Measurements from ENCODE around the gene MAPRE3.

Gene MAPRE3

GRCh38 chr2:27014771-27015433 is 44.5 kb downstream of the MAPRE3 start:
- no peak for DNase-seq (ENCODE audit: low read depth, low spot score)

- no peak for DNase-seq (ENCODE audit: low read depth, low spot score)
These were observed 46.4 kb downstream of the MAPRE3 start for GRCh38 chr2:27016801-27017325.

DNA sequence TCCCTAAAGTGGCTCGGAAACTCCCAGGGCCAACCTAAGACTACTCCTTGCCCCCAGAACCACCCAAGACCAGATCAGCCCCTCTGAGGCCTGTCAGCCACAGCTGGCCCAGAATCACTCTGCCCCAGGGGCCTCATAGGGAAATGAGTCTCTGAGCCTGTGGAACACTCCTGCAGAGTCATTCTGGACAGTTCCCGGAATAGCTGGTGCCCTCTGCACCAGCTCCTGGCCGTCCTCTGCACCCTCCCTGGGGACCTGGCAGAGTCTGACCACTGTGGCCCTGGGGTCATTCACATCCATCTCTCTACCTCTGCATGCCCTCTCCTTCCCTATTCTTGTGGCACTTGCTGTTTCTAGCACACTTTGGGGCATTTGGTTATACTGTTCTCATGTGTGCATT is 47.7 kb downstream of the MAPRE3 start:
- DNase-seq (ENCODE audit: low read depth, low spot score): no peak

DNA sequence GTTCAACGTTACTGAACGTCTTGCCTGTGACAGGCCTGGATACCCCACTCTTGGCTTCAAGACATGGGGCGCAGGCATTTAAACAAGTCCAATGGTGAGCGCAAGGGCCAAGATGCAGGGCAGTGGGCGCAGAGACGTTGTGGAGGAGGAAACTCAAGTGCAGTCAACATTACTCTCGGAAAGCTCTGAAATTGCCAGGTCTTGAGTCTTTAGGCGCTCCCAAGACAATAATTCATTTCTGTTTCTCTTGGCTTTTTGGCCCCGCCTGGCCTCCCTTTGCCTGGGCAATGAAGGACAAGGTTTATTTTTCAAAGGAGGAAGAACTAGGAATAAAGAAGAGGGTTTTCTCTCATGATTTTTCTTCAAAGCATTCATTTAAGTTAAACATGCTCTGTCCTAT is 49.0 kb downstream of the MAPRE3 start:
- DNase-seq (ENCODE audit: low read depth, low spot score): no peak

GRCh38 chr2:27019931-27020855 is 49.8 kb downstream of the MAPRE3 start:
- DNase-seq (ENCODE audit: low read depth, low spot score): no peak

DNA sequence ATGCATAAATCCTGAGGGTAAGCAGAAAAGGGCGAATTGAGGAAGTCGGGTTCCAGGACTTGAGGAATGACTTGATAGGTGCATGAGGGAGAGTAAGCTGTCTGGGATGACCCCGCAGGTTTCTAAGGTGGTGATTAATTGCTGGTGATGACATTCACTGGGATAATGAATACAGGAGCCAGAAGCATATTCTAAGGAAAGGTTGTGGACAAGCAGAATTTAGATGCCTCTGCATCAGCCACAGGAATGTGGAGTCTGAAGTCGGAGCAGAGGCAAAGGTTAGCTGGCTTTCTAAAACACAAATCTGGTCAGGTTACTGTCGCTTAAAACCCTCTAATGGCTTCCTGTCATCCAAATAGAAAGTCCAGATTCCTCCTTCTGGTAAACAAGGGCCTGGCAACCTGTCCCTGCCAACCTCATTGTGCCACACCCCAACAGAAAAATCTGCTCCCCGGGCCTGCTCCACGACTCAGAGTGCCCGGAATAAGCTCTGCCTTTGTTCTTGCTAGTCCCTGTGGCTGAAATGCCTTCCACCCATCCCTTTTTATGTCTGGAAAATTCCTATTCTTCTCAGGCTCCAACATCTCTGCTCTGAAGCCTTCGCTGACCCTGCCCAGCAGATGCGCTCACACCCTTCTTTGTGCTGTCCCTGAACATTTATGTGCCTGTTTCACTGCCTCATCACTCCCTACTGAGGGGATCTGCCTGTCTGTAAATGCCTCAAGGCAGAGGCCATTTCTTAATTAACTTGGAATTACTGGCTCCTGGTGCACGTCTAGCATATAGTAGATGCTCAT is 51.0 kb downstream of the MAPRE3 start:
- no peak for DNase-seq (ENCODE audit: low read depth, low spot score)

DNA sequence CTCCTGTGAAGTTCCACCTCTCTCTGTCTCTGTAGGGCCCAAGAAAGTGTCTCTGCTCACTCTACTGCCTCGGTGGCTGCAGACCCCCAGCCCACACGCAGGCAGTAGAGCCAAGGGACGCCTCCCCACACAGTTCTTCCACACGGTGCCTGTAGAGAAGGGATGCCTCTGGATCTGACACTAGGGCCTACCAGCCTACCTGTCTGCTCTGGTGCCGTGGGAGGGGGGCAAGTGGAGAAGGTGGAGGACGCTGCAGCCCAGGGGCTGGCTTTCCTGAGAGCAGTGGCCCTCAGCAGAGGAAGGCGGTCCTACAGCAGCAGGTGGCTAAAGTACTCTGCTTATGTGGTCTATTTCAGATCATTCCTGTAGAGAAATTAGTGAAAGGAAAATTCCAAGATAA is 53.3 kb downstream of the MAPRE3 start:
- DNase-seq (ENCODE audit: low read depth, low spot score): no peak

DNA sequence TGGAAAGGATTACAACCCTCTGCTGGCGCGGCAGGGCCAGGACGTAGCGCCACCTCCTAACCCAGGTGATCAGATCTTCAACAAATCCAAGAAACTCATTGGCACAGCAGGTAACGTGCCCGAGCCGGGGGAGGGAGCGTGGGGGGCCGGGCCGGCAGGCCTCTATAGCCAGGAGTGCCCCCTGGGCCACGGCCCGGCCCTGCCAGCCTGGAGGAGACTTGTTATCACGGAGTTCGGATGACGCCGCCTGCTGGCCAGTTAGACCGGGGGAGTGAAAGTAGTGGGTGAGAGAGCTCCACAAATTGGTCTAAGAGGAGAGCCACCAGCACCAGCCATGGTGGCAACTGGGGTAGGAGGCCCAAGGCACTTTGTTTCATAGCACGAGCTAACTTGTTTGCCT is 53.8 kb downstream of the MAPRE3 start:
- no peak for DNase-seq (ENCODE audit: low read depth, low spot score)

GRCh38 chr2:27024812-27025211 is 54.4 kb downstream of the MAPRE3 start:
- no peak for DNase-seq (ENCODE audit: low read depth, low spot score)

GRCh38 chr2:27025281-27025800 is 54.9 kb downstream of the MAPRE3 start:
- no peak for DNase-seq (ENCODE audit: low read depth, low spot score)

DNA sequence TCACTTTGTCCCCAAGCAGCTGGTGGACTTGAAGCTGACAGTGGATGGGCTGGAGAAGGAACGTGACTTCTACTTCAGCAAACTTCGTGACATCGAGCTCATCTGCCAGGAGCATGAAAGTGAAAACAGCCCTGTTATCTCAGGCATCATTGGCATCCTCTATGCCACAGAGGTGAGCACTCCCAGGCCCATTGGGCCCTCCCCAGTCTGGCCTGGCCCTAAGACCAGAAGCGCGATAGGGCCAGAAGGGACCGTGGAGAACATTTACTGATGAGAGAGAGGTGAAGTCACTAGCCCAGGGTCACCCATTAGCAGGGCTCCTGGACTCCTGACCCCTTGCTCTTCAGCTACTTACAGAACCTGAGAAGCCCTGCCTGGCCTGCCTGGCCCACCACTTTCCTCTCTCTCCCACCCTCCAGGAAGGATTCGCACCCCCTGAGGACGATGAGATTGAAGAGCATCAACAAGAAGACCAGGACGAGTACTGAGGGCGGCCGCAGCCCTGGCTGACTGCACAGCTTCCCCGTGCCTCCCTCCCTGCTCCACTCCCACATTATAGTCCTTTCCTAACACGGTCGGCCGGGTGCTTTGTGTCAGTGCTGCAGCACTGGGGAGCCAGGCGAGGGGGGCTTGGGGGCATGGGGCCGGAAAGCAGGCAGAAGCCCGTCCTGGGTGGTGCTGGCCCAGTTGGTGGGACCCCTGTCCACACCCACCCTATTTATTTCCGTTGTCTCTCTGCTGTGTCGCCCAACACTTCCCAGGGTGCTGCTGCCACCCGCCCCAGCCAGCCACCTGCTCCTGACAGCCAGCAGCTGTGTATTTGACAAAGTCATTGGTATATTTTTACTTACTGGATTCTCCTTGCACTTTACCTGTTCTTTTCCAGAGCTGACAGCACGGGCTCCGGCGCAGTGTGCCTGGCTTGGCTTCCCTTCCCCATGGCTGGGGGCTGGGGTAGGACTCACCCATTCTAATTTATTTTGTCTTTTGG is 55.7 kb downstream of the MAPRE3 start:
- DNase-seq (ENCODE audit: low read depth, low spot score): no peak

DNA sequence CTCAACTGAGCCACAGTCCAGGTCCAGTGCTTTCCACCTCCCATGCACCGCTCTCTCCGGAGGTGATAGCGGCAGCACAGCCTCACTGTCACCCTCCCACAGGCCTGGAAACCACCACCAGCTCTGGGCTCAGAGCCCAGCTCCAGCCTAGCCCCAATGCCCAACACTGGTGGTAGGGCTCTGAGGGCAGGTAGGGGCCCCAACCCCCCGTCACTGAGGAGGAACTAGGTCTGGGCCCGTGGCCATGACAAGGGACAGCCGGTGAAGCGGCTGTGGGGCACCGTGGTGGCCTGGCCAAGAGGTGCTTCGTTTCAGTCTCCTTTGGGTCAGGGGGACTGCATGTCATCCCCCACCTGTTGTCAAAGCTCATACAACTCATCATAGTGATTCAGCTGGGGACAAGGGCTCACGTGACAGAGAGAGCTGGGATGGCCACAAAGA is 56.8 kb downstream of the MAPRE3 start:
- DNase-seq (ENCODE audit: low read depth, low spot score): no peak

- no peak for DNase-seq (ENCODE audit: low read depth, low spot score)
These were observed 58.6 kb downstream of the MAPRE3 start for GRCh38 chr2:27029051-27029450.

GRCh38 chr2:27032495-27033252 is 62.2 kb downstream of the MAPRE3 start, which contains the start of gene TMEM214:
TMEM214 (plus strand) TSS chr2:27032965; CDS start chr2:27033016, 51 bp downstream.
- no peak for DNase-seq (ENCODE audit: low read depth, low spot score)

- DNase-seq (ENCODE audit: low read depth, low spot score): no peak
These were observed 62.9 kb downstream of the MAPRE3 start for GRCh38 chr2:27033253-27033852.

- no peak for DNase-seq (ENCODE audit: low read depth, low spot score)
These were observed 67.6 kb downstream of the MAPRE3 start for GRCh38 chr2:27038012-27038411.

DNA sequence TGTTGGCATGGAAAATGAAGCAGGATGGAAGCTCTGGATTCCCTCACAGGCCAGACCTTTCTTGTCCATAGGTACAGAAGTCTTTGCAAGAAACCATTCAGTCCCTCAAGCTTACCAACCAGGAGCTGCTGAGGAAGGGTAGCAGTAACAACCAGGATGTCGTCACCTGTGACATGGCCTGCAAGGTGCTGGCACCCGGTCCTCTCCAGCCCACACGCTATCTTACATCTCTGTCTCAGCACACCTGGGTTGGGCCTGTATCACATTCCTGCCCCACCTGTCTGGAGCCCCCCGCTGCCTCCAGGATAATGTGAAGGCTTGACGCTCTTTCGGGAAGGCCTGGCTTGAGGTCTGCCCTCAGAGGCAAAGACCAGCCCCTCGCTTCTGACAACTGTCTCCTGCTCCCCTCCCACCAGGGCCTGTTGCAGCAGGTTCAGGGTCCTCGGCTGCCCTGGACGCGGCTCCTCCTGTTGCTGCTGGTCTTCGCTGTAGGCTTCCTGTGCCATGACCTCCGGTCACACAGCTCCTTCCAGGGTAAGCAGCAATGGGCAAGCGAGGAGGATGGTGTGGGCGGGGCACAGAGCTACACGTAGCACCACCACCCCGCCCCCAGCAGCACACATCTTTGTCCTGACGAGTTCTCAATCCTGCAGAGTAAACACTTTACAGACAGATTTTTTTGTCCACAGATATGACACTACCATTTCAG is 68.3 kb downstream of the MAPRE3 start:
- no peak for DNase-seq (ENCODE audit: low read depth, low spot score)

- DNase-seq (ENCODE audit: low read depth, low spot score): no peak
These were observed 69.0 kb downstream of the MAPRE3 start for GRCh38 chr2:27039426-27039825.
